GM21529 (cell line): ENCODE data around the gene SHB.

ENCODE experiments used
- ATAC-seq: cut with Tn5 transposase; IDR thresholded peaks from one replicate; pipeline ENCODE4 v1.9.1; 2021; ENCODE audit not compliant: unreplicated experiment

Gene SHB

DNA sequence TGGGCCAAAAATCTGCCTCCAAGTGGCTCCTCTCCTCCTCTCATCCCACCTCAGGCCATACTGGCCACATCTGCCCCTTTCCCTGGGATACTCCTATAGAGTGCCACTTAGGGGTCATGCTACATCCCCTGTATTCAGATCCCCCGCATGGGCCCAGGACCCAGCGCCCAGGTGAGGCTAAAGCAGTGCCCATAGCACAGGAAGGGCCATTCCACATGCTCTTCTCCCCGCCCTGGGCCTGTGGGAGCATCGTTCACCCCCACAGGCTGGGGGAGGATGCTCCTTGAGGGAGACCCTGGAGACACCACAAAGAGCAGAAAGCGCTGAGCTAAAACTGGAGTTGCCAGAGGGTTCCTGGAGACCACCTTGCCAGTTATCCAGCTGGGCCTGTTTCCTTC, 112.6 kb downstream of the SHB start:
- no peak for ATAC-seq

DNA sequence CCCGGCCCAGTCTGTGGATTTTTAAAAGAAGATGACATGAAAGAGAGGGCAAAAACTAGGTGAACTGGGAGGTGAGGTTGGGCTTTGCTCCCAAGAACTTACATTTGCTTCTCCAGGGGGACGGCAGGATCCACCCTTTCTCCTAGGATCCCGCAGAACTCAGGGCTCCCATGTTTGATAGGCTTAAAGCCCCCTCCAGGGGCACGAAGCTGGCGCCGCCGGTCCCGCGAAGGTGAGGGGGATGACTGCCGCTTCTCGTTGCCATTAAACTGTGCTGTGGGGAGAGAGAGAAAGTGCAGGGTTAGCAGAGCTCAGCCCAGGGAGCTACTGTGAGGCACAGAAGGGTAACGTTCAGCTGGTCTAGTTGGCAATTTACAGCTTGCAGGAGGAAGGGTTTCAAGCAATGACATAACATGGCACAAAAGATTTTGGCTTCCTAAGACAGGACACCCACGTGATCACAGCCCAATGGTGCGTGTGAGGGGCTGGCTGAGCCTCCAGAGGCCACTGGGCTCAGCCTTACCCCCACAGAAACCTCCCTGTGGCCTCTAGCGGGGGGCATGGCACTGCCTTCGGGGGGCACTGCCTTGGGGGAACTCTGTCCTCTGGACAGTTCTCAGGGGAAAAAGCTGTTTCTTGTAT, 113.1 kb downstream of the SHB start:
- no peak for ATAC-seq

DNA sequence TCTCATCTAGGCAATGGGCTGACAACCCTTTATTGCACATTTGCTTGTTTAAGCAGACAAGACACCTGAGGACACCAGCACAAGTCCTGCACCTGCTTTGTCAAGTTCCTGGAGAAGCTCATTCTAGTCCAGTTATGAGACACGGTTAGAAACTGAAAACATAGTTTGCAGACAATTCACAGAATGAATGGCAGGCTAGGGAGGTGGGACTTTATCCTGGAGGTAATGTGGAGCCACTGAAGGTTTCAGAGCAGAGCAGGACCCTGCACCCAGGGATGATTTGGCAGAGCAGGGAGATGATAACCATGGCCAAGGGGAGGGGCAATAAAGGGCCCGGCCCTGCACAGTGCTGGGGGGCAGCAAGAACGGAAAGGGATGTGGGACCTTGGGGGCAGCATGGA, 114.4 kb downstream of the SHB start:
- peak; percentile 53 for ATAC-seq

GRCh38 chr9:37953775-37954437, 115.1 kb downstream of the SHB start:
- ATAC-seq, result peak; percentile 76

DNA sequence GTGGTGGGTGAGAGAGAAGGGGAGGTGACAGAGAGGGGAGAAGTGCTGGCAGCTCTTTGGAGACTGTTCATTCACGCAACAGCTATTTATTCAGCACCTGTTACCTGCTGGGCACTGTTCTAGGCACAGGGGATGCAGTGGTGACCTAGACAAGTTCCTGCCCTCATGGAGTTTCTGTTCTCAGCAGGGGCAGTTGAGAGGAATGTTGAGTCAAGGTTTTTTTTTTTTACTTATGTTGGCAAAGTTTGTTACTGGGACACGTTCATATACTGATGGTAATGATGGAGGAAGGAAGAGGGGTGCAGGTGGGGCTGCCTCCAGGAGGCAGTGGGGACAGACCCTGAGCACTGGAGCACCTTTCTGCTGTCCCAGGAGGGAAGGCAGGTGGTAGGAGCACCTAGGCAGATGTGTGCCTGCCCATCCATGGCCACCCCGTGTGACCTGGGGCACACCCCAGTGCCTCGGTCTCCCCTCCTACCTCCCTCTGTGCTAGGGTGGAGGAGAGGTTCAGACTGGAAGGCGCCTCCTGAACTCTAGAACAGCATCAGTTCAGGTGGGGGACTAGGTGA, 115.7 kb downstream of the SHB start:
- no peak for ATAC-seq

GRCh38 chr9:37952731-37953130, 116.3 kb downstream of the SHB start:
- no peak for ATAC-seq

DNA sequence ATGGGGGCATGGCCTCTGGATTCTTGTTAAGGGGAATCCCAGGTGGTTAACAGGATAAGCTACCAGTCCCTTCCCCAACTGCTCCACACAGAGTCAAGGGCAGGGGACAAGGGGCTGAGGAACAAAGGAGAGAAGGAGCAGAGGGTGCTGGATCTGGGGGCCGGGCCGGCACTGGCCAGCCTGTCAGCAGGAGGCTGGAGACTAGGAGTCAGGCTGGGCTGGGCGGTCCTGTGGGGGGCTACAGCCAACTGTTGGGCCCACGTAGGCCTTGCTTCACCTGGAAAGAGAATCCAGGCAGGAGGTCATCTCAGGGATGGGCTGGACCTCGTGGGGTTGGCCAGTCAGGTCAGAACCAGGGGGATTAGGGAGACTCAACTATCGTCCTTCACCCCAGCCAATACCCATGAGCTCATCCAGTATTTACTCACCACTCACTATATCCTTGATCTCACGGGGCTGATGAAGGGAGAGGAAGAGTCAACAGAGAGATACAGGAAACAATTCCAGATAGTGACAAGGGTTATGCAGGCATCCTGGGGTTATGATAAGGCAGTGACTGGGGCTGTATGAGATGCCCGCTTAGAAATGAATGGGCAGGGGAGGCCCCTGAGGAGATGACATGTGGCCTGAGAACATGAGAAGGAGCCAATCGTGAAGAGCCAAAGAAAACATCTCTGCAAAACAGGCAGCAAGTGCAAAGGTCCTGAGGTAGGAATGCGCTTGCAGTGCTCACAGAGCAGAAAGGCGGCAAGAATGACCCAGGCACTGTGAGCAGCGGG, 117.2 kb downstream of the SHB start:
- ATAC-seq, result no peak

DNA sequence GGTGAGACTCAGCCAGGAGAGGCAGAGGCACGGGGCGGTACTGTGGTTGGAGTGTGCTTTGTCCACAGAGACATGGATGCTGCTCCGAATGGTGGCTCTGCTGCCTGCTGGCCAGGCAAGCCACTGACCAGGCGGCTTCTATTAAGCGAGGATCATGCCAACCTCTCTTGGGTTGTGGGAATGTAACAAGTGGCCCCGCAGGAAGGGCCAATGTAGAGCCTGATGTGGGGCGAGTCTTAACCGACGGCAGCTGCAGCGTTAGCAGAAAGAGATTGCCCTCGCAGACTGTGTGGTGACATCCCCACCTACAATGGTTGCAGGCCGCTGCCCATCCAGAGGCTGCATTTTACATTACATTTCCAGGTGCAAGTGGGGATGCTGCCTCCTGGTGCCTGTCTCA, 118.5 kb downstream of the SHB start:
- no peak for ATAC-seq

DNA sequence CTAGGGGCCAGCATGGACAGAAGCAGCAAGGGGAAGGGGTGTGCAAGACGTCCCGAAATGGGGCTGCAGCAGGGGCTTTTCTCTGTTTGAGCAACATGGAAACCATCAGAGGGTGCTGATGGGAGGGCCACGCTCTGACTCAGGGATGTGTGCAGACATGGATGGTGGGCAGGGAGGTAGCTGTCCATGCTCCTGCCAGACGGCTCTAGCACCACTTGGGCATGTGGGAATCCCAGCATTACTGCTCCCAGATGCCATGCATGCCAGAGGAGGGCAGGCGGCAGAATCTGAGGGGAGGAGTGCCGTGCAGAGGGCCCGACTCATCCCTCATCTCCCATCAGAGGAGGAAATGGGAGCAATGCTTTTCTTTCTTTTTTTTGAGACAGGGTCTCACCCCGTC, 119.5 kb downstream of the SHB start:
- no peak for ATAC-seq

GRCh38 chr9:37948417-37948980, 120.5 kb downstream of the SHB start:
- ATAC-seq, result no peak

GRCh38 chr9:37947977-37948376, 121.0 kb downstream of the SHB start:
- no peak for ATAC-seq

DNA sequence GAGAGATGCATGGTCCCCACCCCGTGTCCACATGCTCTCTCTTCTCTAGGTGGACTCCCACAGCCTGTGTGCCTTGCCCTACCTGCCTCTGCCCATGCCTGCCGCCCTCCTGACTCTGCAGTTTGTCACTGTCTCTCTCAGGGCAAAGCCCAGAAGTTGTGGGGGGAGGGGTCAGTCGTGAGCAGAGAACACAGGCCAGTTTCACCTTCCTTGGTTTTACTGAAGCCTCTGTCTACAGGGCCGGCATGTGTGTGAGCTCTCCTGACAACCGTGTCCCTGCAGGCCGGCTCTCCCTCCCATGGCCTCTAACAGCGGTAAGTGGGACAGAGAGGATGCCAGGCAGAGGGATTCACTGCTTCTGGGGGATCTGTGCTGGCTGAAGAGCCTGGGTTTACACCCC, 121.6 kb downstream of the SHB start:
- ATAC-seq, result no peak

DNA sequence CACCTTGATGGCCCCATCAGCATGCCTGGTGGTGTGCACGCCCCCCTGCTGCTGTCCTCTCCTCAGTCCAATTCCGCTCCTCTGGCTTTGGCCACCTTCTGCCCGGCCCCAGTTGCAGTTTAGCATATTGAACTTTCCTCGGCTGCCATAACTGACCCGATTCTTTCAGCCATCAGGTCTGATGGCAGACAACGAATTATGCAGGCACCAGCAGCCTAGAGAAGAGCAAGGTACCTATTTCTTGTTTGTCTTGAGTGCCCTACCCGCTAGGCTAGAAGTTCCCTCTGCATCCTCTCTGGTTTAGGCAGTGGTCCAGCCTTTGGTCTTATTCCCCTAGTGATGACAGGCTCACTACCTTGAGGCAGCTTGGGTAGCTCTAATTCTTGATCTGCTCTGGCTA, 122.1 kb downstream of the SHB start:
- no peak for ATAC-seq

DNA sequence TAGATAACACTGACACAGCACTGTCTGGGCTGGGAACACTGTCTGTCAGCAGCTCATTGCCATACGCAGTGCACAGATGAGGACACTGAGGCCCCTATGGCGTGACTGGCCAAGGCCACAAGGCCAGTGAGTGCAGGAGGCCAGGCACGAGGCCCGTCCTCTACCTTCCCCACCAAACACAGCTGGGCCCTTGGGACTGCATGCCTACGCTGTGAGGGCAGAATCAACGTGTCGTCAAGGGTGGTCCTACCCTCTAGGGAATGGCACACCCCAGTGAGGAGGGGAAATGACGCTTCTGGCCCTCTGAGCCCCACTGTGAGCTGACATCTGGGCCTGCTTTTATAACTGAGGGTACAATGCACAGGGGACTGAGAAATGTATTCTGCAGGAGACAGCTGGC, 123.0 kb downstream of the SHB start:
- ATAC-seq, result no peak

- no peak for ATAC-seq
These were observed 124.2 kb downstream of the SHB start for GRCh38 chr9:37944671-37945481.

DNA sequence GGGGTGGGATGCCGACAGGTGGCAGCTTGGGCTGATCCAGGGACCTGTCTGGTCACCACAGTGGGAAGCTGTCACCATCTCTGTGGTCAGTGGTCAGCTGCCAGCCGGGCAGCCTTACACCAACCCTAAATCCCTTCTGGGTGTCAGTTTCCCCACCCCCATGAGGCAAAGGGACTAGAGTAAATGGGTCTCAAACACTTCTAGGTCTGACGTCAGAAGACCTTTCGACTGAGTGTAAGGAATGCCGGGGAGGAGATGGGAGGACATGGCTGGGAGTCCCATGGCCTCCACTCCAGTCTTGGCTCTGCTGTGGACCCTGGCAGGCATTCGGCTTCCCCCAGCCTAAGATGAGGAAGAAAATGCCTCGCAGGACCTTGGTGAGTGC, 124.8 kb downstream of the SHB start:
- ATAC-seq, result no peak

- no peak for ATAC-seq
These were observed 125.4 kb downstream of the SHB start for GRCh38 chr9:37943345-37944265.

- no peak for ATAC-seq
These were observed 126.2 kb downstream of the SHB start for GRCh38 chr9:37942621-37943344.

DNA sequence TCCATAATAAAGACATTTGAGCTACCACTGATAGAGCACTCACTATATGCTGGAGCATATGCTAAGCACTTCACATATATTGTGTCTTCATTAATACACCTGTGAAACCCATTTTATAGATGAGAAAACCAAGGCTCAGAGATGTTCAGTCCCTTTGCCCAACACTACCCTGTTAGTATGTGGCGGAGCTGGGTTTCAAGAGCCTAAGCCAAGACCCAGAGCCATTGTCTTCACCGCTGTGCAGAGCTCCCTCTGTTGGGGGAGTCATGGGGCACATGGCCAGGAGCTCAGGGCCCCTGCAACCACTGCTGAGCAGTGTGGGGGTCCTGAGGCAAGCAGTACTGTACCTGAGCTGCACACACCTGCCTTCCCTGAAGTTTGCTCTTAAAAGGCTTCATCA, 127.8 kb downstream of the SHB start:
- ATAC-seq, result no peak
